GM18508 (cell line): ENCODE results near the gene TGM4.

Source experiments
- ATAC-seq: cut with Tn5 transposase; IDR thresholded peaks from one replicate; pipeline ENCODE4 v1.9.1; 2021; ENCODE audit warnings: moderate number of reproducible peaks; ENCODE audit not compliant: insufficient read depth, unreplicated experiment

Gene TGM4

DNA sequence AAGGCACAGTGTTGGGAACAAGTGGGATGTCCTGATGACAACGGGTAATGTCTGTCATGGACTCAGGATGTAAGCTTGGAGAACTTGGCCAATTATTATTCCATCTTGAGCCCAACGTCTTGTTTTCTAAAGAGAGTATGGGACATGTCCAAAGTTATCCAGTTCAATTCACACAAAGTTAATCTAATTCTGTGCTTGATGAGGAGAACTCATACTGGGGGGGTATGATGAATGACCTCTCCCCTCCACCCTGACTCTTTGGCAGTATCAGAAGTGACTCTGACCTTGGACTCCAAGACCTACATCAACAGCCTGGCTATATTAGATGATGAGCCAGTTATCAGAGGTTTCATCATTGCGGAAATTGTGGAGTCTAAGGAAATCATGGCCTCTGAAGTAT, 36.3 kb downstream of the TGM4 start:
- ATAC-seq: no peak

GRCh38 chr3:44913868-44914468, 39.6 kb downstream of the TGM4 start:
- ATAC-seq: no peak

GRCh38 chr3:44914936-44915335, 40.5 kb downstream of the TGM4 start:
- ATAC-seq: no peak

DNA sequence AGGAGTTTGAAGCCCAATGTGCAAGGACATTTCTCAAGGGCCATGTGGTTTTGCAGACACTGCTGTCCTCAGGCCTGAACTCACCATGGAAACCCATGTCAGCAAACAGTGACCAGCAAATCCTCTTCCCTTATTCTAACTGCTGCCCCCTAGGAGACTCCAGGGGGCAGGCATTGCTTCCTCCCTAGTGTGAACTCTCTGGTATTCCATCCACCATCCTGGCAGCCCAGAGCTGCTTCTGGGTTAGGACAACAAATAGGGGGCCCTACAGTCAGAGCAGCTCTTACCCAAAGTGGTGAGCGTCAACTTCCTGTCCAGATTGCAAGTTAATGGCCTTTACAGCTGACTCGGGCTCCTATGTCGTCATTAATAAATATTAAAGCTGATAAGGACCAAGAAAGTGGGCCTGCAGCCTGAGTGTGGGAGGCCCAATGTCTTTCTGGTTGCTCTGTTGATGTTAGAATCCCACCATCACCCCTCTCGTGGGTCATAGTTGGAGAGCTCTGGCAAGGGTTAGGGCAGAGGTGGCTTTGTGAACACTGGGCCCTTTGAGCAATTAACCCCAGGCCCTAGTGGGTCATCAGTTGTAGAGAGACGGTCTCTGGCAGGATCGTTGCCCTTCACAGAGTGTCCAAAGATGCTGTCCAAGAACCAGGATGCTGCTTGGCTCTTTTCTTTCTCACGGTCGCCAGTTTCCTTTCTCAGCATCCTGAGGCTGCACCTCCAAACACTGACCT, 41.5 kb downstream of the TGM4 start:
- ATAC-seq: no peak

GRCh38 chr3:44918087-44918486, 43.7 kb downstream of the TGM4 start:
- ATAC-seq: no peak

- ATAC-seq: no peak
Observed at GRCh38 chr3:44918581-44918980, 44.2 kb downstream of the TGM4 start.

DNA sequence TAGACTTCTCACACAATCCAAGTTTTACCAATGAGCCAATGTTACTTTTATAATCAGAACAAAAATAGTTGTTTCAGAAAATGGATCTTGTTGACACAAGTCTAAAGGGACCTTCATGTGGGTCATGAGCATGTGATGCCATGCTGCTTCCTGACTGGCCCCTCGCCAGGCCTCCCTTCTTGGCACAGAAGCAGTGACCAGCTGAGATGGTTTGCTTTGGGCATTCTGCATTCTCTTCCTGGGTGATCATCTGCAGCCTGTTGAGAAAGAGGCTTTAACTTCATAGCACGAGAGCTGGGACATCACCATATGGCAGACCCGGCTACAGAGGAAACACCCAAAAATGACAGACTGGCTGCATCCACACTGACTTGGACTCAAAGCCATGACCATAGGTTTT, 45.7 kb downstream of the TGM4 start:
- no peak for ATAC-seq

DNA sequence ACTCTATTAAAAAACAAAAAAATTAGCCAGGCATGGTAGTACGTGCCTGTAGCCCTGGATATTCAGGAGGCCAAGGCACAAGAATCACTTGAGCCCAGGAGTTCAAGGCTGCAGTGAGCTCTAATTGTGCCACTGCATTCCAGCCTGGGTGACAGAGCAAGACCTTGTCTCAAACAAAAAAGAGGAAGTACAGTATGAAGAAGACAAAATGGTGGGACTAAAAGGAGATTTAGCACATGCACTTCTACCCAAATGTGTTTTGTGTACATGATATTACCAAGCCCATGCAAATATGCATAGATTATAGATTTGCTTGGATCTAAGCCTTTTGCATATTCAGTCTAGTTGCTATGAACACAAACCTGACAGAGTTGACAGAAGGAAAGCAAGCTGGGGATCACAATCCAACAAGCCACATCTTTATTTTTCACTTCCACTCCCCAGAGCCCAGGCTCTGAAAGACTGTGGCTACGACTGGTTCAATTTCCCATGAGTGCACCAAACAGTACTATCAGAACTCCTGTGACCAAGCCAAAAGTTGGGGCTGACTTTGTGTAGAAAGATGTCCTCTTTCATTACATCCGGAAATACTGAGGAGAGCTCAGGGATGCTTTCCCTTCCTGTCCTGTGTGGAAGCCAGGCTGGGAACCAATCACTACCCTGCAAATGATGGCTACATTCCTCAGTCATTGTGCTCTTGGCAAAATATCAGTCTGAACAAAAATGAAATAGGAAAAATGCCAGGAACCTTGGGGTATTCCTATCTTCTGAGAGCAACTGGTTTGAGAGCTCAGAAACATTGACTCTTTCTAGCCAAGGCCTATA, 49.4 kb downstream of the TGM4 start:
- ATAC-seq: no peak

GRCh38 chr3:44924457-44925084, 50.2 kb downstream of the TGM4 start:
- ATAC-seq: no peak

DNA sequence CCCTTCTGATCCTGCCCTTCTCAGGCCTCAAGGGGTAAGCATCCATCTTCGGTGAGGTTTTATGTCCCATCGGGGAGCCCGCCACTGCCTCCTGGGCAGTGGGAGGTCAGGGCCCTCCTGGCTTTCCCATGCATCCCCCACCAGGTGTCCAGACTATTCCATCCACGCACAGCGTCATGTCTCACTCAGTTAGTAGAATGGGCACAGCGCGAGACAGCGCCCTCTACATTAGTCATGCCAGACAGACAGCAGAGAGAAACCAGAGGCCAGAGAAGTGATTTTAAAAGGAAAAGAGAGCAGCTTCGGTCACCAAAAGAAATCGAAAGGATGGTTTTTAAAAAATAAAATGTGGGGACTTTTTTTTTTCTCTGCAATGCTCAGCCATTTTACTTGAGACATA, 51.8 kb downstream of the TGM4 start:
- ATAC-seq: no peak

GRCh38 chr3:44926921-44927320, 52.5 kb downstream of the TGM4 start:
- no peak for ATAC-seq

DNA sequence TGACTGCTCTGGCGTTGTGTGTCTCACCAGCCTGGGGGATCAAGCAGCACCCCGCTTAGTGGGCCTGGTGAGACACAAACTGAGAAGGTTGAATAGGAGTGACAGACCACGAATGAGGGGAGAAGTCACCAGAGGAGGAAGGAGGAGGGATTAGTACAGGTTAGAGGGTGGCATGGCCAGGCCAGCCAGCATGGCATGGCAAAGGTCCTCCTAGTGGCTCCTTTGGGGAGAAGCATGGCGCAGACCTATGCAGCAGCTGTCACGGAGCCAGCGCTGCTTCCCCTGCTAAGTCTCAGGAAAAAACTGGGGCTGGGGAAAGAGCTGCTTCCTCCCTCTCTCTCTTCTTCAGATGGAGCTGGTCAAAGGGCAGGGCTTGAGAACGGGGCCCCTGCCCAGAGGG, 53.0 kb downstream of the TGM4 start:
- ATAC-seq: no peak

- ATAC-seq: no peak
Observed at GRCh38 chr3:44929782-44930181, 55.4 kb downstream of the TGM4 start.

DNA sequence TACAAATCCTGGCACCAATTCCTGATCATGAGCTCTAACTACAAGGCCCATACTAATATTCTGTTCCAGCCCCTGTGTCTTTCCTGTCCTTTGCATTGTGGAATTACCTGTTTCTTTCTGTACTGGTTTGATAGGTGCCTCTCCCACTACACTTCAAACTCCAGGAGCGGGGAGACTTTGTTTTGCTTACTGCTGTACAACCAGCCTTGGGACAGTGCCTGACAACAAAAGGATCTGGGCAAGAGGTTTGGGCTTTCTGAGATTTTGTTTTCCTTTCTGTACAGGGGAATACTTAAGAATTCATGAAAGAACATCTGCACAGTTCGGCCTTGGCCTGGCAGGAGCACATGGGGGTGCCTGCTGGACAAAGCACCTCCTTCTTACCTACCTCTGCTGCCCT, 56.5 kb downstream of the TGM4 start:
- ATAC-seq: no peak

GRCh38 chr3:44931791-44932190, 57.4 kb downstream of the TGM4 start:
- ATAC-seq: no peak

DNA sequence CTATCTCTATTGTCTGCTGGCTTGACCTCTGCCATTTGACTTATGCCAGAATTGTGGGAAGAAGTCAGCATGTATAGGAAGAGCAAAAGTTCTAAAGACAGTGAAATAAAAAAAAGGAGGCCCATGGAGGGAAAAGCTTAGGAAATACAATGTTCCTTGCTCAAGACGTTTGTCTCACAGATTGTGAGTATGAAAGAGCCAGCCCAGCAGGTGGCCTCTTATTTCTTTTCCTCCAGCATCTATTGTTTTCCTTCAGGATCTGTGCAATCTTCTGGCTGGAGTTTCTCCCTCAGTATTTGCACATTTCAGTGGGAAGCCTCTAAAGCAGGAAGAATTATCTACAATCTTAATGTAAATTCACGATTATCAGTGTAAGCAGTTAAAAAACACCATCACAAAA, 57.9 kb downstream of the TGM4 start:
- ATAC-seq: no peak

- ATAC-seq: no peak
Observed at GRCh38 chr3:44932986-44933944, 58.9 kb downstream of the TGM4 start.

- ATAC-seq: no peak
Observed at GRCh38 chr3:44939581-44940036, 65.2 kb downstream of the TGM4 start.

DNA sequence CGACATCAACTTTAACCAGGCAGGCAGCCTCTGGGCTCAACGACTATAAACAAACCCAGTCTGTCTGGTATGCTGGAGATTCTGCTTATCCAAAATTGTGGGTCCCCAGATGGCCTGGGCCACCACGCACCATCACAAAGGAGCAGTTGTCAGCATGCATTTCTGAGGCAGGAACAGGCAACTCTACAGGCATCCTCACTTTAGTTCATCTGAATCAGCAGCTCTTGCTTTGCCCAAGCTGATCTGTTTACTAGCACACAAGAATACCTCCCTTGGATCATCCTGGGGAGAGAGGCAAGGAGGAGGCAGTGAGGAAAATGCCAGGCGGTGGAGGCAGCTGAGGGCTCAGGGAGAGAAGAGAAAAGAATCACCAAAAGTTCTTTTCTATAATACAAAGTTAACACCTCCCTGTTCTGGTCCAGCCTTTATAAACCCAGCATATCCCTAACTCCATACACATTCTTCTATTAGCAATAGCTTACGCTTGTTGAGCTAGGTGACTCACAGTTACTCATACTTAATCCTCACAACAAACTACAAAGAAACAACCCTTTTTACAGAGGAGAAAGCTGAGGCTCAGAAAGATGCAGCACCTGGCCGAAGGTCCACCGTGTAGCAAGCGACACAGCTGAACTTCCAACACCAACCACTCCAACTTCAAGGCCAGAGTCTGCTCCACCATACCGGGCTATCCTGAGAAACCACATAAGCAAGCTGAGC, 68.0 kb downstream of the TGM4 start:
- ATAC-seq: no peak
